HepG2 (cell line): ENCODE results near the gene CLEC7A.

ENCODE experiments used
- EZH2 ChIP-seq: conservative IDR thresholded peaks from 2 replicates; pipeline ENCODE4 v1.6.1; 2012; ENCODE audit warnings: mild to moderate bottlenecking, low read depth, low read length, moderate library complexity
- PRDM15 ChIP-seq: sonication (generic); formaldehyde crosslinking; IDR thresholded peaks from 2 replicates; pipeline ENCODE4 v1.4.0; 2020; ENCODE audit warnings: missing genetic modification reagents
- U2AF1 ChIP-seq: fragments of 200-400 bp; formaldehyde crosslinking; optimal IDR thresholded peaks from 2 replicates; pipeline ENCODE3; 2017; ENCODE audit warnings: mild to moderate bottlenecking, low read depth, low read length

- TF ChIP-seq EZH2 (no peak), U2AF1 (no peak), PRDM15 (no peak)
Observed at GRCh38 chr12:10098791-10099190, 31.2 kb downstream of the CLEC7A start, which contains the start of gene CLEC1A.
